Measurements from ENCODE around the gene NRP2. TPM values are rescaled to one million over a fixed set of nuclear protein-coding genes. Genes with fewer than 3 reads are reported as not detected.
A peak's percentile ranks its signal among the peaks of the same experiment; 100 is the strongest.

NRP2 gene
- total RNA-seq, 4 donors from 2014 or later, result 41.1 to 119 (median 52.4) TPM

DNA sequence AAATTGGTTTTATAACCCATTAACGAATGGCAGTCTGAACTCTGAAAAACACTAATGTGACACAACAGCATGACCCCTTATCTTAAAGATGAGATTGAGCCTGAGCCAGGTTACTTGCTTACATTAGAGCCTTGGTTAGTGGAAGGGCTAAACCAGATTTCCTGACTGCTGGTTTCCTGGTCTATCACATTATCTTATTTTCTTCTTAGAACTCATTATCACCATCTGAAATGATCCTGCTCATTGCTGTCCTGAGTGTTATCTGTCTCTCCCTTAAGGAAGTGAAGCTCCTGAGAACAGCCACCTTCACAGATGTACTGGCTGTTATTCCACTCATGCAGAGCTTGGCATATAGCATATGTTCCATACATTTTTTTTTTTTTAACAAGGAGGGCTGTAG, 9.0 kb upstream of the NRP2 start:
- no peak for DNase-seq (ENCODE audit: low spot score)
- ATAC-seq (ENCODE audit: low FRiP score), result no peak
- TF ChIP-seq, protein P1, sequence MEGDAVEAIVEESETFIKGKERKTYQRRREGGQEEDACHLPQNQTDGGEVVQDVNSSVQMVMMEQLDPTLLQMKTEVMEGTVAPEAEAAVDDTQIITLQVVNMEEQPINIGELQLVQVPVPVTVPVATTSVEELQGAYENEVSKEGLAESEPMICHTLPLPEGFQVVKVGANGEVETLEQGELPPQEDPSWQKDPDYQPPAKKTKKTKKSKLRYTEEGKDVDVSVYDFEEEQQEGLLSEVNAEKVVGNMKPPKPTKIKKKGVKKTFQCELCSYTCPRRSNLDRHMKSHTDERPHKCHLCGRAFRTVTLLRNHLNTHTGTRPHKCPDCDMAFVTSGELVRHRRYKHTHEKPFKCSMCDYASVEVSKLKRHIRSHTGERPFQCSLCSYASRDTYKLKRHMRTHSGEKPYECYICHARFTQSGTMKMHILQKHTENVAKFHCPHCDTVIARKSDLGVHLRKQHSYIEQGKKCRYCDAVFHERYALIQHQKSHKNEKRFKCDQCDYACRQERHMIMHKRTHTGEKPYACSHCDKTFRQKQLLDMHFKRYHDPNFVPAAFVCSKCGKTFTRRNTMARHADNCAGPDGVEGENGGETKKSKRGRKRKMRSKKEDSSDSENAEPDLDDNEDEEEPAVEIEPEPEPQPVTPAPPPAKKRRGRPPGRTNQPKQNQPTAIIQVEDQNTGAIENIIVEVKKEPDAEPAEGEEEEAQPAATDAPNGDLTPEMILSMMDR (IDR thresholded peaks at IDR 0.05), result no peak

DNA sequence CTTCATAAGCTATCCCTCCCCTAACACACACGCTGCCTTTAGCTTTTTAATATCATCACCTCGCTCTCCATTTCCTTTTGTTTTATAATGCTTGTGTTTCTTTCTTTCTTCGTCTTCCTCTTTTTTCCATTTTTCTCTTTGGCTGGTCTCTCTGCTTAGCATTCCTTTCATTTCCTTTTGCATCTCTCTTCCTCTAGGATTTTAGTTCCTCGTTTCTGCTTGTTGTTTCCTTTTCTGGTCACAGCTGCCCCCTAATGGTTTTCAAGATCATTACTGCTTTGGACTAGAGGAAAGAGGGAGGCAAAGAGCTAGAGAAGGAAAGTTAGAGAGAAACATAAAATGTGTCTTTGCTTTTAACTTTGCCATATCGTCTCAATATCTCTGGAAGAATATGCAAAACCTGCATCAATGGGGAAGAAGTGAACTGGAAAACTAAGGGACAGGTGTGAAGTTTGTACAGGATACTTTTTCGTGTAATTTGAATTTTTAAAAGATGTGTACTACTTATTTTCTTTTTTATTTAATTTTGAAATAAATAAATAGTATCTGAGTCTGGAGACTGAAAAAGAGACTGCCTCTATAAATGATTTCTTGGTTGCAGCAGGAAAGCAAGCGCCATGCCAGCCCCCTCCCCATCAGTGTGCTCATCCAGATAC, 6.3 kb upstream of the NRP2 start:
- no peak for ATAC-seq (ENCODE audit: low FRiP score)
- TF ChIP-seq, protein P1 (IDR thresholded peaks at IDR 0.05), result peak in 2 of 3 donors; percentile 29 to 56
- no peak for DNase-seq (ENCODE audit: low spot score)

DNA sequence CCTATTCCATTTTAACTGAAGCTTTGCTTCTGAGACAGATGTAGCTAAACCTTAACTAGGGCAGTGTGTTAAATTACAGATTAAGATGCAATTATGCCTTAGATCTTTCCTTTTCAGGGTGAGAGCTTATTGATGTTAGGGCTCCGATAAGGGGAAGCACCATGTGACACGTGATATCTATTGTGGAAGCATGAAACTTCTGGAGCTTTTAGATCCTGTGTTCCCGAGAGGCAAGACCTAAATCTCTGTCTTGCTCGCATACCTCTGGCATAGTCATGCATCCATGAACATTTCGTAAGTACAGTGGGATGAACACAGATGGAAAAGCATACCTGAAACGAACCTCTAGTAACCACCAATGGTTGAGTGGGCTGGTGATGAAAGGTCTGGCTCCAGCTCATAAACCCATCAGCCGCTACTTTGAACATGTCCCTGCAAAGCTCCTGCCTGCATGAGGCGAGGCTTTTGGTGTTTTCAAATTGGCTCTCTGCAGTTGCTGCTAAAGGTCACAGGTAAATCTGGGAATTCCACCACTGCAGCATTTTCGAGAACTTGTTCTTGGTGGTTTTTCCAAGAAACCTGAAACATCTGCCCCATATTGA, 3.7 kb upstream of the NRP2 start:
- TF ChIP-seq, protein P1 (IDR thresholded peaks at IDR 0.05), result no peak
- ATAC-seq (ENCODE audit: low FRiP score), result no peak
- no peak for DNase-seq (ENCODE audit: low spot score)

DNA sequence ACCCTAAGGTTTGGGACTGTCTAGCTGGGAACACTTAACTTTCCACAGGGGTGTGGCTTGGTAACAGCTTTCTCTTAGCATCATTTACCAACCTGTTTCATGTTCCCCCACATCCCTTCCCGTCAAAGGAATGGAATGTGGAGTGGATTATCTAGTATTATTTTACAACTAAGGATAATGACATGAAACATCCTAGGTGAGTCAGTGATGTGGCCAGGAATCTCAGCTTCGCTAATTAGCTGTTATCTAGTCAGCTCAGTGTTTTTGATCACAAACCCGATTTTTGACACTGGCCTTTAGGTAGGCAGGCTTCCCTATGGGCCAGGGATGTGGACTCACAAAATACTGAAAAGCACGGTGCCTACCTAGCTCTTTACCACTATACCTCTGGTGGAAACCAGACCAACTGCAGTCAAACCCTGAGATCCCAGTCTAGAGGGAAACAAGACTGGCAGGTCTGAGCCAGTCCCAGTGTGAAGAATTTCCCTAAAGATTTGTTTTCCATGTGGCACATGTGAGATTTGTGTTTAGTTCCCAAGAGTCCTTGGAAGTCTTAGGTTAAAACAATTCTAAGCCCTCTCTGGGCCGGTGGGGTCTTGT, 2.8 kb upstream of the NRP2 start:
- TF ChIP-seq, protein P1 (IDR thresholded peaks at IDR 0.05), result no peak
- DNase-seq (ENCODE audit: low spot score), result no peak
- ATAC-seq (ENCODE audit: low FRiP score), result no peak

DNA sequence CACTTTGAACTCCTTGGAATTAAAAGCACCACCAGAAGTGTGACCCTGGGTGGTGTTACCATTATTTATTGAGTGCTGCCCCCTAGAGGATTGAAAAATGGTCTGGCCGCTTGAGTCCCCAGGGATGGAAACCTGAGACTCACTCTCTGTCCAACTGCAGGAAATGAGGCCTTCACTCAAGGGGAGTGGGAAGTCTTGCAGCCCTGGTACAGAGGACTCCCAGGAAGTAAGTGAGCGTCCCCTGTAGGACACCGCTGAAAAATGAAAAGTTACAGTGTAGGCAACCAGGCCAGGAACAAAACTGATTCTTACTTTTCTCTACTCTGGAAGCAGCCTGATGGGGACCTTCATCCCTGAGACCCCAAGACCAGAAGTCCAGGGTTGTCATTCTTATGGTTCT, 2.2 kb upstream of the NRP2 start:
- ATAC-seq (ENCODE audit: low FRiP score) (no peak), DNase-seq (ENCODE audit: low spot score) (no peak)
- TF ChIP-seq, protein P1 (IDR thresholded peaks at IDR 0.05), result peak in 1 of 3 donors; percentile 53

DNA sequence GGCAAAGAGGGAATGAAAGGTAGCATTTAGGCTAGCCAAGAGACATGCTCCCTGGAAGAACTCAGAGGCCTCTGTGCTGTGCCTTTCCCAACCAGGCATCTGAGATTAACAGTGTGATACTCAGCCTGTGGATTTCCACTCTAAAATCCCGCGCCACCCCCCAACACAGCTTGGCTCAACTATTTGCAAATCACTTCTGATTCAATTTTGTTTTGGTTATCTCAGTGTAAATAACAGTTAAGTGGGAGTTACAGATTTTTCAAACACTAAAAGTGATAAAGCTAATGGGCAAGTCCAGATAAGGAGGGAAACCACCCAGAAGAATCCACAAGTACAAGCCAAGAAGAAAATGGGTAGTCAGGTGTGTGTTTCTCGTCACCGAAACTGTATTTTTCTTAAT, 1.4 kb upstream of the NRP2 start:
- TF ChIP-seq, protein P1 (IDR thresholded peaks at IDR 0.05), result no peak
- no peak for DNase-seq (ENCODE audit: low spot score)
- no peak for ATAC-seq (ENCODE audit: low FRiP score)

All from omental fat pad (tissue), 4 donors.